GM19452 (cell line): Measurements from ENCODE around the gene ZDHHC21.
"Not testable (repeated sequence)": the region's sequence is repeated elsewhere in the genome, so short reads cannot be mapped to it uniquely, and the experiment has no call there.

Experiments
- ATAC-seq: cut with Tn5 transposase; IDR thresholded peaks from one replicate; pipeline ENCODE4 v1.9.1; 2021; ENCODE audit not compliant: unreplicated experiment

ZDHHC21 gene

DNA sequence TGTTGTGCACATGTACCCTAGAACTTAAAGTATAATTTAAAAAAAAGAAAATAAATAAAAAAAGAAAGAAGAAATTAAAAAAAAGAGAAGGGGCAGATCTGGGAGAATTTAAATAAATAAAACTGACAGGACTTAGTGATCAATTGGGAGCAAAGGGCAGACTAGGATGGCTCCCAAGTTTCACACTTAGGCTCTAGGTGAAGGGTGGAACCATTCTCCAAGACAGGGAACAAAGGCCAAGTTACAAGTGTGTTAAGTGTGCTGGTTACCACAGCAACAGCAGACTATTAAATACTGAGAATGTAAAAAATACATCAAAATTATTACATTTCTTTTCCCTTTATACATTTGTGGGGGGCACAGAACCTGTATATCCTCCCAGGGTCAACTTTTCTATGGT, 7.1 kb downstream of the ZDHHC21 start:
- no peak for ATAC-seq

DNA sequence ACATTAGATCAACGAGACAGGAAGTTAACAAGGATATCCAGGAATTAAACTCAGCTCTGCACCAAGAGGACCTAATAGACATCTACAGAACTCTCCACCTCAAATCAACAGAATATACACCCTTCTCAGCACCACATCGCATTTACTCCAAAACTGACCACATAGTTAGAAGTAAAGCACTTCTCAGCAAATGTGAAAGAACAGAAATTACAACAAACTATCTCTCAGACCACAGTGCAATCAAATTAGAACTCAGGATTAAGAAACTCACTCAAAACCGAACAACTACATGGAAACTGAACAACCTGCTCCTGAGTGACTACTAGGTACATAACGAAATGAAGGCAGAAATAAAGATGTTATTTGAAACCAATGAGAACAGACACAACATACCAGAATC, 10.6 kb downstream of the ZDHHC21 start:
- not testable (repeated sequence) for ATAC-seq

DNA sequence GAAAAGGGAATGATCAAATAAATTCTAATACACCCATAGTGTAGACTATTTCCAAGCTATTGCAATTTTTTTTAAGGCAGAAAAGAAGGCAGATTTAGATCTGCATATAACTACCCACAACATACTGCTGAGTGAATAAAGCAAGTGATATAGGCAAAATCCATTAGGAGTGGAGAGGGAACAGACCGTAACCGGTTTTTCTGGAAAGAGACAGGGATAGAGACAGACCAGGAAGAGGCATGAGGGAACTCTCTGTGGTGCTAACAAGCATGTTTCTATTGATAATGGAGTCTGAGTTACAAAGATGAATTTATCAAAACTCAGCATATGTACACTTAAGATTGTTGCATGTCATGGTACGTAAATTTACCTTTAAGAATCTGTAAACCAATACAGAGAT, 14.5 kb downstream of the ZDHHC21 start:
- no peak for ATAC-seq

DNA sequence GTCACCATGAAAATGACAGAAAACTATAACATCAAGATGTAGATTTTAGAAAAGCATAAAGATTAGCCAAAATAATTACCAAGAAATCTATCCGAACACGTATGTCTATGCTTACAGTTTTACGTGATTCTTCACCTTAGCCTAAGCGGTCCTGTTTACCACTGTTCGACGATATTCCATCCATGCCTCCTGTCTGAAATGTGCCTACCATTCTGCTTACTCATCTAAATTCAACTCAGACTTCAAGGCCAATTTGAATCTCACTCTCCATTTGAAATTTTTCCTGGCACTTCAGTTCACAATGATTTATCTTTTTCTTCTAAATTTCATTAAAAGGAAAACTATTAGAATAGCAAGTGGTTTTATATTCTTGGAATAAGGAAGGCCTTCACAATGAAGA, 15.4 kb downstream of the ZDHHC21 start:
- no peak for ATAC-seq

DNA sequence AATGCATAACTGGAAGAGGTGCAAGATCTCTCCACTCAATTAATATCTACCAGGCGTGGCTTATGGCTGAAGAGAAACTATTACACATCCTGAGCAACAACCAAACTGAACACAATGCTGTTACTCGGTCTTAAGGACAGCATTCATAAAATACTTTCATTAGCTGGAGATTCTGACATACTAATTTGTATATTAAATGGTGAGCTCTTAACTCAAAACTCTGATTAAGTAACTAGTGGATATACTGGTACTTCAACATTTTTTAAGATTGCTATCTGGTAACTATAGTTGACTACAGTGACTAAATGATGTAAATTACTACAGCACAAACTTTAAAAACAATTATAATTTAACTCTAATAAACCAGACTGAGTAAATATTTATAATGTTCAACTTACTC, 15.8 kb downstream of the ZDHHC21 start:
- no peak for ATAC-seq

DNA sequence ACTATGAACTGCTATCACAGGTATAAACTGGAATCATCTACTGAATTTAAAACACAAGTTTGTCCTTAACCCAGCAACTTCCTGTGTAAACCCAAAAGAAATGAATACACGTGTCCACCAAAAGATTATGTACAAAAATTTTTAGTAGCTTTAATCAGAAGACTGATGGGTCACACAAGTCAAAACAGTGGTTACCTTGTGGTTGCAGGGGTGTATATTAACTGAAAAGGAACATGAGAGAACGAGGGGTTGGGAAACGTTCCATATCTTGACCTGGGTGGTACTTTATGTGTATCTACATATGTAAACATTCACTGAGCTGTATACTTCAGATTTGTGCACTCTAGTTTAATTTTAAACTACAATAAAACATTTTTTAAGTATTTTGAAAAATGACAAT, 18.6 kb downstream of the ZDHHC21 start:
- ATAC-seq = no peak

DNA sequence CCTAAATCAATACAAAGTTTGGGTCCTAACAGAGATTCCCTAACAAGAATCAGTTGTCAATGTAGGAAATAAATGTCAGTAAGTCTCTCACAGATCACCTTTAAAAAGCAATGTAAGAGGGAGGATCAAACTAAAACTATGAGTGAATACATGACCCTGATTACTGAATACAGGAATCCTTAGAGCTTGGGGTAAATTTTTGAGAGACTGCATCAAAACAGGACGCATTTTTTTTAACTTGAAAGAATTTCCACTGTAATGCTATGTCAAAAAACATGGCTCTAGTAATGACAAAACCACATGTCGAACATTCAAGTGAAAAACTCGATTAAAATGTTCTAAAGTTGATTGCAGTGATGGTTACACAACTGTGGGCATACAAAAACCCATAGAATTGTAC, 21.9 kb downstream of the ZDHHC21 start:
- ATAC-seq = no peak

DNA sequence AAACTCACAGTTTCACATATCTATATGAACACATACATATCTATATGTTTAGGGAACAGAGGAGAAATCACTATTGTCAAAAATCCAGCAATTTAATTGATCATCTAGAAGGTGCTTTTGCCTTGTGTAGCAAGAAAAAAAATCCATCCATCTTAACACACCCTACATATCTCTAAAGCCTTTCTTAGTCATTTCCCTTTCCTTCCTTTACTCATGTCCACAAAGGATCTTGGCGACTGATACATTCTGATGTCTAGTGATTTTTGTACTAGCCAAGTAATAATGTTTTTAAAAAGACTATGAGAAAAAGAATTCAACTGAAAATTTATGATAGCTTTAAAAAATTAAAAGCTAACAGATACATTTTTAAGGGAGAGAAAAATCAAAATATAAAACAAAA, 22.5 kb downstream of the ZDHHC21 start:
- no peak for ATAC-seq

DNA sequence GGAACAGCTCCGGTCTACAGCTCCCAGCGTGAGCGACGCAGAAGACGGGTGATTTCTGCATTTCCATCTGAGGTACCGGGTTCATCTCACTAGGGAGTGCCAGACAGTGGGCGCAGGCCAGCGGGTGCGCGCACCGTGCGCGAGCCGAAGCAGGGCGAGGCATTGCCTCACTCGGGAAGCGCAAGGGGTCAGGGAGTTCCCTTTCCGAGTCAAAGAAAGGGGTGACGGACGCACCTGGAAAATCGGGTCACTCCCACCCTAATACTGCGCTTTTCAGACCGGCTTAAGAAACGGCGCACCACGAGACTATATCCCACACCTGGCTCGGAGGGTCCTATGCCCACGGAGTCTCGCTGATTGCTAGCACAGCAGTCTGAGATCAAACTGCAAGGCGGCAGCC, 29.2 kb downstream of the ZDHHC21 start:
- not testable (repeated sequence) for ATAC-seq

DNA sequence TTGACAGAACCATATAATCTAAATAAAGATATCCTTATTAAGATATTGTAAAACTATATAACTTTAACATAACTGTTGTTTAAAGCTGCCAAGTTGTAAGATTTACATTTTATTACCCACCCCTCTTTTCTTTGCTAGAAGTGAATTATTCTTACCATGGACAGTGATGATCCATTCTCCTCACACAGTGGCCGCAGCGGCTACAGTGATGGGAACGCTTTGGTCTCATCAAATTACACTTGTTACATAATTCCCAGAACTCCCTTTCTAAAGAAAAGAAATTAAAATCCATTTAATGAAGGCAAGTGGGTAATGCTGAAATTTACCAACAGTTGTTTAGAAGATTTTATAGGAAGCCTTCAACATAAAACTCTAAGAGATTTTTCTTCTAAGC, 31.2 kb downstream of the ZDHHC21 start:
- no peak for ATAC-seq

DNA sequence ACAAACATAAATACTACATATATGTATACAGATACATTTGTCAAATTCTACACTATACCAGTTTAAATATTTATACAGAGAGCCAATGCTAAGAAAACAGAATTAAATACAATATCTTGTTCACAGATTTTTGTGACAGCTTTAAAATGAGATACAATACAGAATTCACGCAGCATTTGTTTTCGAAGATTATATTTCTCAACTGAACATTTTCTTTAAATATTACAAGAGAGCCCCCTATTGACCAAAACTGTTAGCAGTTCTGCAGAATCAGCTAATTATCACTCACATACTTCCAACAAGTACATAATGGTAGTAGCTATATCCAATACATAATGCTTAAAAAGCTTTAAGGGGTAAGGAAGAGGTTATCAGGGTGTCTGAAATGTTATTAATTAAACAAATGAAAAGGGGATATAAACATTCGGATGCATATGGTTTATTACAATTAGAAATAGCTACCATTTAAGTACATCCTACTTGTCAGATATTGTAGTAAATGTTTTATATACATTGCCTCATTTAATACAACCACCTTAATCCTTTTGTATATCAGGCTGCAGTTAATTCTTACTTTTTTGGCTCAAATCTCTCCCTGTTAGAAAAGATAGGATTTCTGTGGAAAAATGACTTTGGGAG, 31.7 kb downstream of the ZDHHC21 start:
- no peak for ATAC-seq

DNA sequence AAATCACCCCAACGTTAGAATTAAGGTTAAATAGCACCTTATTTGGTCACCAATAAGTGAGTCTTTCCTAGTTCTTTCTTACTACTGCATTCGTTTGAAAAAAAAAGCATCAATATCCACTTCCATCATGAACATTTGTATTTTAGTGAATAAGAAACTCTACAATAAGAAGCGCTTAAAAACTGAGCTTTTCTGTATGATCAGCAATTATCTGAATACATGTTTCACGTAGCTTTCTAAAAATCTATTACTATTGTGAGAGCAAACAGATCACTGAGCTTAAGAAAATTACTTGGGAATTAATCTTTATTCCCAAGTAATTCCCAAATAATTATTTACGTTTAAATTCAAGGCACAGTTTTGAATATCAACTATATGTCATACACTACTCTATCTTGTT, 32.5 kb downstream of the ZDHHC21 start:
- ATAC-seq = no peak

DNA sequence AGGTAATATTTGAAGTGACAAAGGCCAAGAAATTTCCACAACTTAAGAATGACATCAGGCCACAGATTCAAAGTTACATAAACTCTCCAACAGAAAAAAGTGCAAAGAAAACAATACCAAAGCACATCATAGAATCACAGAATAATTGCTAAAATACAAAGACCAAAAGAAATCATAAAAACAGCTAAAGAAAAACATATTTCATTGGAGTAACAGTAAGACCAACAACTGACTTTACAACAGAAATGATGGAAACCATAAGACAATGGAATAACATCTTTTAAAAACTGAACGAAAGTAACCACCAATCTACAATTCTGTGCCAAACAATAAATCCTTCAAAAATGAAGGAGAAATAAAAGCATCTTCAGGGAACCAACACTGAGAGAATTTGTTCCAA, 38.3 kb downstream of the ZDHHC21 start:
- ATAC-seq = no peak

DNA sequence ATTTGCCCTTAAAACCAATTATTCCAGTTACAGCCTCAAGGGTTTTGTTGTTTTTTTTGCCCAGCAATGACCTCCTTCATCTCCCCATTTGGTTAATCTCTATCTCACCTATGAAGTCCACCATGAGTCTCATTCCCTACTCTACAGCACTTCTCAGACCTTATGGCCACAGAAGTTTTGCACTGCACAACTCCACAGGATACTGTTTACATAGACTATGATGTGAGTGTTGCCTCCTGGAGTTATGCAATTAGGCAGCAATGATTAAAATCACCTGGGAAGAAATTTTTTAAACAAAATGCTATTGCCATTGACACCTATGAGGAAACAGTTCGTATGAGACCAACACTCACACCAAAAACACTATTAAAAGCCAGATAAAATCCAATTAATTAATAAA, 39.7 kb downstream of the ZDHHC21 start:
- no peak for ATAC-seq

DNA sequence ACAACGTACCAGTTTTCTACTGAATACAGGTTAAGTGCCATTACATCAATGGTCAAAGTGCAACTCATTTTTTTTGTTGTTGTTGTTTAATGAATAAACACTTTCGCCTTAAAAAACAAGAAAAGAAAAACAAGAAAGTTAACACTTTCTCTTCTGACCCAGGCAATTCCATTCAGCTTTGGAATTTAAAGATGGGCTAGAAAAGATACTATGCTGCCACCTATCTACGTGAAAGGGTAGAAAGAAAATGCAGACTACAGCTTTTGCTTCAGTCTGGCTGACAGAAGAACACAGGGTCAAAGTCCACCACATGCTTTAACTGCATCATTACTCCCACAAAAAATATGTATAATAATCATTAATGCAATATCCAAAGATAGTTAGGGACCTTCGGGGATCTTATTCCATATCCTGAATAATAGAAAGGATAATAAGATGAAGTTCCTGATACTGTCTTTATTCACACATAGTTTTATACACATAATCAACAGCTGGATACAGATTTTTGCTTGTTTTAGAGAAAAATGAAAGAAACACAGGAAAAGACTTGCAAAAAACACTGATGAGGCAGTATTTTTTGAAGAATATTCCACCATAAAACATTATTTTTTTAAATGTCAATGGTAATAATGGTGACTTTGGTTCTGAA, 40.4 kb downstream of the ZDHHC21 start:
- ATAC-seq = no peak

DNA sequence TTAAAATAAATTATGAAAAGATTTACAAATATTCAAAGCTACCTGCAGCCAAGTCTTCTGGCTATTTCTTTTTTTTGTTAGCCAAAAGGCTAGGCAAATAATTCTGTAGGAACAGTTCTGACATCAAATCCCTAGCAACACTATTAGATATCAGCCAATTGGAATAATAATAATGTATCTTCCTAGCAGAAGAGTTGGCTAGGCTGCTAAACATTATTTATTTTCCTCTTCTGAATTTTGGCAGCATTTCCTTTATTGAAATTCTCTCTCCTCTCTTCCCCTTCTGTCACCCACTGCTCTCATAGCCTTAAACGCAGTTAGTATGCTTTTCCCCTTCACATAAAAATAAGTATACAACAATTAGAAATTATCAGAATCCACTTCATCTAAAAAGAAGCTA, 42.6 kb downstream of the ZDHHC21 start:
- ATAC-seq = no peak

DNA sequence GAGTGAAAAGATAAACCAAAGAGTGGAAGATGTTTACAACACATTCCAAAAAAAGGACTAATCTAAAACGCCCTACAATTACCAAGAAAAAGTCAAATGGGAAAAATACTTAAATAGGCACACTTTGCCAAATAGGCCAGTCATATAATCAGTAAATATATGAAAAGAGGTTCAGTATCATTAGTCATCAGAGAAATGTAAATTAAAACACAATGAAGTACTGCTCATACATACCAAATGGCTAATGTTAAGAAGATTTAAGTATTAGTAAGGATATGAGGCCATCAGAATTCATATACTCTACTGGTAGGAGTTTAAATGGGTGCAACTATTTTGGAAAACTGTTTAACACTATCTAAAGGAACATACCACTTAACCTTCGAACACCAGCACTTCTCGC, 47.6 kb downstream of the ZDHHC21 start:
- ATAC-seq = no peak

DNA sequence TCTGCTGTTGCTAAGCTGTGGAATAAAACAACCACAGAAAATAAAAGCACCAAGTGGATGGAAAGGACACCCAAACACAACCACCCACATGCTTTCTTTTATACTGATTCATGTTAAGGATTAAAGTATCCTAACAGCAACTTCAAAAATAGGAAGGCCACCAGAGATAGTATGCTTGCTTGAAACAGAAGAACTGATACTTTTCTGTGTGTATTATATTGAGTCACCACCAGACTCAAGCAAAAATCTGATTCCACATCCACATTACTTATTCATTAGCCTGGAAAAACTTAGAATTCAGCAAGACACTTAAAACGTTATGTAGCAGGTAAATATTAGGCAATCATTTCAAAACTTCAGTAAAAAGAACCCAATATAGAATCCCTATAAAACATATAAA, 52.3 kb downstream of the ZDHHC21 start:
- no peak for ATAC-seq

DNA sequence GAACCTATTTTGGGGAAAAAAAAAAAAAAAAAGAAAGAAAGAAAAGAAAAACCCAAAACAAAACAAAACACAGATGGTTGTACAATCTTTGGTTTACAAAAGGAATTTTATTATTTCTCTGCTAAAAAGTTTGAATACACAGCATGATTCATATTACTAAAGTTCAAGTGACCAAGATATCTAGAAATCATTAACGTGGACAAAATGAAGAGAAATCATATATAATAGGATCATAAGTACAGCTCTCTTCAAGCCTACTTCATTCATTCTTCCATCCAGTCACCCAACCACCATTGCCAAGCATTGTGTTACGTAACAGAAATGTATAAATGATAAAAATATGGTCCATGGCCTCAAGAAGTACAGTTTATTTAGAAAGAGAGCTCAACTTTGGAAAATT, 52.9 kb downstream of the ZDHHC21 start:
- ATAC-seq = no peak

DNA sequence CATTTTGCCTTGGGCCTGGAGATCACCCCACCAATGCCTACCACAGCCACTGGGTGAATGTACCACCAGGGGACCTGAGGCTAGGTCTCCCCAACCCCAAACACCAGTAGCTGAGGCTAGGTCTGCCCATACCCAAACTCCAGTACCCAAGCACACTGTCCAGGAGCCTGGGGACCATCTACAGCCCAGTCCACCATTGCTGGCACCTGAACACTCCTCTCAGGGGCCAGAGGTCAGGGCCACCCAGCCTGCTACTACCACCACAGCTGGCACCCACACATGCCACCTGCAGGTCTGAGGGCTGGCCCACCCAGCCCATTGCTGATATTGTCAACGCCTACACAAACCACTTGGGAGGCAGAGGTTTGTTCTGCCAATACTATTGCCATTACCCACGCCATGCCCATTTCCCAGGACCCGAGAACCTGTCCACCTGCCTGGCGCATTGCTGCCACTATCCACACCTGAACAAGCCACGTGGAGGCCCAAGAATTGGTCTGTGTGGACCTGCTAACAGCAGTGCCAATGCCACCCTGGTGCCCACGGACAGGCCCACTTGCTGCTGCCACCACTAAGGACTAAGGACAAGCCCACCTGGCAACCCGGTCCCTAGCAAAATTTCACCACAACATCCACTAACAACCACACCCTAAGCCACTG, 59.2 kb downstream of the ZDHHC21 start:
- ATAC-seq = no peak

DNA sequence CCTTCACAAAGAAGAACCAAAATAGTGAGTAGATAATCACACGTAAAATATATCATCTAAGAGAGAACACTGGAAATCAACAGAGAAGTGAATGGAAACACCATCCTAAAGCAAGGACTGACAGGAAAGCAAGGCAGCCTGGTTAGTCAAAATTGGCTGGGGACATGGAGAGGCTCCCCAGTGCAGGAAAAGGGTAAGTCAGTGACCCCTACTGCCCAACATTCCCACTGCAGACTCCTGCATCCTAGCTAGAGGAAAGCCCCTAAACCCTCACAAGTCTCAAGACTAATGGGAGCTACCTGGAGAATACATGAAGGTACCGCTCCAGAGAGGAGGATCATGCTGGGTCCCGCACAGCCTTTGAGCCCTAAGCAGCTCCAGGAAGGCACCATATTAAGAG, 60.1 kb downstream of the ZDHHC21 start:
- ATAC-seq = no peak

DNA sequence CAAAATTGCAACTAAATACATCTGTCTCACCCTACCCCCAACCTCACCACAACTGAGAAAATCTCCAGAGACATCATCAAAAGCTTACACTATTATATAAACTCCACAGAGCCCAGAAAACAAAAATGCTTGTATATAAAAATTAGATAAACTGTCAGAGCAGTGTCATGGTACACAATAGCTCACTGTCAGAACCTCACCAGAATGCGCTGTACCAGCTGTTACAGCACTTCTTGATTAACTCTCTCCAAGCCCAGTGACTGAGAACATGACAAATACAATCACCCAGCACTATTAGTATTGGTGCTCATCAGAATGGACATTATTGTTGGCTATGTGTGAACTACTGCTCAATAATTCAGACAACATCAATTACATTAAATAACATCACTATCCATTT, 65.7 kb downstream of the ZDHHC21 start:
- ATAC-seq = no peak
